HG03520 (cell line): ENCODE results near the gene LCN12.

Source experiments
- ATAC-seq: cut with Tn5 transposase; IDR thresholded peaks from one replicate; pipeline ENCODE4 v1.9.1; 2021; ENCODE audit warnings: mild to moderate bottlenecking, moderate library complexity; ENCODE audit not compliant: unreplicated experiment

Gene LCN12

GRCh38 chr9:136951541-136952320, at the start of gene LCN12:
LCN12 (plus strand) TSS chr9:136952273; CDS start chr9:136952328, 55 bp downstream.
- ATAC-seq: no peak

GRCh38 chr9:136903041-136903554, 49.0 kb upstream of the LCN12 start:
- no peak for ATAC-seq

GRCh38 chr9:136906266-136906665, 45.8 kb upstream of the LCN12 start:
- no peak for ATAC-seq

- ATAC-seq: no peak
Observed at GRCh38 chr9:136907011-136907914, 44.8 kb upstream of the LCN12 start.

- ATAC-seq: no peak
Observed at GRCh38 chr9:136910197-136910900, 41.7 kb upstream of the LCN12 start.

GRCh38 chr9:136910901-136911245, 41.2 kb upstream of the LCN12 start:
- ATAC-seq: no peak

- no peak for ATAC-seq
Observed at GRCh38 chr9:136913701-136914438, 38.2 kb upstream of the LCN12 start.

- ATAC-seq: no peak
Observed at GRCh38 chr9:136915632-136916329, 36.3 kb upstream of the LCN12 start.

GRCh38 chr9:136916330-136917184, 35.5 kb upstream of the LCN12 start:
- no peak for ATAC-seq

GRCh38 chr9:136917902-136918301, 34.2 kb upstream of the LCN12 start:
- ATAC-seq: no peak

GRCh38 chr9:136920069-136920468, 32.0 kb upstream of the LCN12 start:
- ATAC-seq: no peak

- ATAC-seq: no peak
Observed at GRCh38 chr9:136920734-136921231, 31.3 kb upstream of the LCN12 start.

GRCh38 chr9:136921307-136921706, 30.8 kb upstream of the LCN12 start:
- no peak for ATAC-seq

GRCh38 chr9:136921718-136922117, 30.4 kb upstream of the LCN12 start:
- ATAC-seq: no peak

- ATAC-seq: no peak
Observed at GRCh38 chr9:136922540-136922939, 29.5 kb upstream of the LCN12 start.

- ATAC-seq: no peak
Observed at GRCh38 chr9:136923881-136924280, 28.2 kb upstream of the LCN12 start.

- ATAC-seq: no peak
Observed at GRCh38 chr9:136925414-136926153, 26.5 kb upstream of the LCN12 start.

GRCh38 chr9:136926154-136926704, 25.8 kb upstream of the LCN12 start:
- no peak for ATAC-seq
